NOMO-1 treated with DMSO at 0.1 percent for 48 hours (cell line): ENCODE data around the gene WNT16.

ENCODE experiments used
- DNase-seq: peaks from one replicate; lab custom pipeline; 2025; ENCODE audit not compliant: unreplicated experiment; lab: John Stamatoyannopoulos, UW

WNT16 gene

DNA sequence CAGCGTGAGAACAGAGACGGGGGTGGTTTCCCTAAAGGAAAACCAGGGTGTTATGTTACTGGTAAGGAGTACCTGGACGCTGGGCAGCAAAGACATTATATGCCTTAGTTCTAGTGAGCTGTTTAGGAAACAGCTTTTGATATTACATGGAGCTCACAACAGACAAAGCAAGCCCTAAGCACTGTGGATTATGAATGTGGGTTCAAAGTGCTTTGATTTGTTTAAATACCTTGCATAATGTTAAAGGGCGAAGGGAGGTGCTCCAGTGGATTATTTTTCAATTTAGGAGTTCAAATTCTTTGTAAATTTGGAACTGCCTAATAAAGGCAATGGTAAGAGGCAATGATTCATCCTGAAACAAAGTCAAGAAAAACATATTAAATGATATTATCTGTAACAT is 13.8 kb downstream of the WNT16 start:
- no peak for DNase-seq

DNA sequence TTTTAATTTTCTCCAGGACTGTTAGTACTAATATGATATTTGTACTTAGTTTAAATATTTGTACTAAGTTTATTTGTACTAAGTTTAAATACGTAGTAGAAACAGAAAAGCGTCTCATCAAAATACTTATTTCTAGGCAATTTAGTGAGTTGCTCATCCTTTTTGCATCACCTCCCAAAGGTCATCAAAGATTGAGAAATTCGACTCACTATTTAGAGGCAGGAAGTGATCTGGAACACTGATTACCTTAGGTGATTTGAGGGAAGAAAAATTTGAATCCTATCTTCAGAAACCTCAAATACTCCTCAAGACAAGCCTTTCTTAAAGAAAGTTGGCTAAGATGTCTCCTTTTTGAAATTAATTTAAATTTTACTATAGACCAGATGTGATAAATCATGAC is 14.5 kb downstream of the WNT16 start:
- DNase-seq: no peak

DNA sequence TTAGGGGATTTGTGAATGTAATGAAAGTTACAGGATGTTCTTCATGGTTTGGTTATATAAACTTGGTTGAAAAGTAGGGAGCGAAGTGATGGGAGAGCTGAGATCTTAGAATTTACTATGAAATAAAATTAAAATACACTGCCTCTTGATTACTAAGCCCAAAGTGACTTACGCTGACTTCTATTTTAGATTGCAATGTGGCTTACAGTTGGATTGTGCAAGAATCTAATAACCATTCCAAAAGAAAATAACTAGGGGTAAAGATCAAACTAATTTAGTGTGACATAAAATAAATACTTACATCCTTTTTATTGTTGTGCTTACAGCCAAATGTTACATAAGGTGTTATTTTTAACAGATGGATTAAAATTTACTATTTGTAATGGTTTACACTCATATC is 15.3 kb downstream of the WNT16 start:
- DNase-seq: no peak

DNA sequence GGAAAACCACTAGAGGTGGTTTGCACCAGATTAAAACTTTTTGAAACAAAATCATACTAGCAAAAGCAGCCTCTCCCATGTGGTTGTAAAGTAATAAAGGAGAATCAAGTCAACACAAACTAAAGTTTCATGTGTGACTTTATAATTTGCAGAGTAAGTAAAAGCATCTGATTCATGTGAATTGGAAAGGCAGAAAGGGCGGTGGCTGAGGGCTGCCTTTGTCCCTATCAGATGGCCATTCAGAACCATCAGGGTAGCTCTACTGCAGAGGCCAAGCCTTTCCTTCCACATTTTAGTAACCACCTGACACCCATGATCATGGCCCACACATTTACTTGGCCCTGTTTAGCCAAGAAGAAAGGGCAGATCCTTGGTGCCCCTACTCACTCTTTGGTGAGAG is 15.7 kb downstream of the WNT16 start:
- no peak for DNase-seq

DNA sequence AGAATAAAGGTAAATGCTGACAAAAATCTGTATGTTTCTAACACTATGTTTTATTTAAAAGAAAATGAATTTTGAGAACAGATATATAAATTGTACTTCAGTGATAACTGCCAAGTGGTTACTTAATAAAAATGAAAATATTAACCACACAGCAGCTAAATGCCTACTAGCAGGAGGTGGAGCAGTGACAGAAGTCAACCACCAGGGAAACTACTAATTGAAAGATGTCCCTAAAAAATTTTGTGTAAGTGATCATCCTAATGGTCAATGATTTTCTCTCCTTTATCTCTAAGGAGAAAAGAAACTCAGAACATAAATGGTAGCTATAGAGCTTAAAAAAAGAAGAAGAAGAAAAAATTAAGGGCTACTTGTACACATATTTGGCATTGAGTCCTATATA is 22.9 kb downstream of the WNT16 start:
- no peak for DNase-seq

DNA sequence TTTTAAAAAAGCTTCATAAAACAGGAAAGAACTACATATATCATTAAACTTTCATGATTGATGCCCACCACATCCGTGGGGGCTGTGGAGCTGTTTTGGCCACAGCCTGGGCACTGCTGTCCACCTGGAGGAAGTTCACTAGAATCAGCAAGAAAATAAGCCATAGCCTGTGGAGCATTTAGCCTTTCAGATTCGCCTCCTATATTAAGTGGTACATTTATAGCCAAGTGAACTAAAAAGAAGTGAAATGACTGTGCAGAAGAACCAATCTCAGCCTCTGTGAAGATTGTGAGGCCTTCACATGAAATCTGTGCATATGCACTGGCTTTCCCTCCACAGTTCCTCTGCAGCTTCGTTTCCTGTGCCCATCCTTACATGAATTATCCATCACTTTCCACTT is 23.5 kb downstream of the WNT16 start:
- no peak for DNase-seq

DNA sequence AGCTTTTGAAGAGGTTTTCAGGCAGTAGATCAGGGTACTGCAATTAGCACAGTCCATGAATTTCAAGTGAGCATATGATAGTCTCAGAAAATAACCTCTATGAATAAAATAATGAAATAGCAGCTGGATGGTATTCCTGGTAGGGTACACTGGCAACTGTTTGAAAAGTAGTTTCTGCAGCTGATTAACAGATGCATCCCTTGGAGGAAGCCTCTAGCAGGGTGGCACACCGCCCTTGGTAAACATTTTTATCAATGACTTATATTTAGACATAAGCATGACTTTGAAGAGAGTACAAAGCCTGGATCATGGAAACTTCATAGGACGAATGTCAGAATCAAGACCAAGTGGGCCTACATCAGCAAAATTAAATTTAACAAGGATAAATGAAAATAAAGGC is 26.8 kb downstream of the WNT16 start:
- DNase-seq: no peak

DNA sequence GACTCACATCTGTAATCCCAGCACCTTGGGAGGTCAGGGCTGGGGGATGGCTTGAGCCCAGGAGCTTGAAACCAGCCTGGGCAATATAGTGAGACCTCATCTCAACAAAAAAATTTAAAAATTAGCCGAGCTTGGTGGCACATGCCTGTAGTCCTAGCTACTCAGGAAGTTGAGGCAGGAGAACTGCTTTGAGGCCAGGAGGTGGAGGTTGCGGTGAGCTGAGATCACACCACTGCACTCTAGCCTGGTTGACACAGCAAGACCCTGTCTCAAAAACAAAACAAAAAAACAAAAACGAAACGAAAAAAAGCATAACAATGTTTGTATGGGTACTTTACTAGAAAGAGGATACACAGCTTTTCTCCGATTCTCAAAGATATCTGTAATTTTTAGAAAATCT is 31.8 kb downstream of the WNT16 start:
- no peak for DNase-seq

DNA sequence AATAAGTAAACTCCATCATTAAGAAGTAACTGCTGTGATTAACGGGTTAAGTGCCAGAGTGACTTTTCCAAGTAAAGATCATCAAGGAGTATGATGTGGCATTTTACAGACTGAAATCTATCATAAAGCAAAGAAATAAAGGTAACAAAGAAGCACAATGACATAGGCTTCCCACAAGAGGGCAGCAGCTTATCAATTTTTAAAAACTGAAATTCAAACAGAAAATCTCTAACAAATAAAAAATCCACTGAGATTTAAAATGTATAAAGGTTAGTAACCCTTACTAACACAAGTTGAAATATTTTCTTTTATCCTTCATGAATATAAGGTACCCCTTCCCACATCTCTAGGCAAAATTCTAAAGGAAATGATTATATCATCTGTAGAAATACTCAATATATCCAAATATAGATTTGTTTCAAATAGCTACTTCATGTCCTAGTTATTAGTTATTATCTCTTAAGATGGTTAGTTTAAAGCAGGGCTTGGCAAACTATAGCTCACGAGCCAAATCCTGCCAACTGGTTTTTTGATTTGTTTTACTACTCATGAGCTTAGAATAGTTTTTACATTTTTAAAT is 38.1 kb downstream of the WNT16 start:
- DNase-seq: no peak

DNA sequence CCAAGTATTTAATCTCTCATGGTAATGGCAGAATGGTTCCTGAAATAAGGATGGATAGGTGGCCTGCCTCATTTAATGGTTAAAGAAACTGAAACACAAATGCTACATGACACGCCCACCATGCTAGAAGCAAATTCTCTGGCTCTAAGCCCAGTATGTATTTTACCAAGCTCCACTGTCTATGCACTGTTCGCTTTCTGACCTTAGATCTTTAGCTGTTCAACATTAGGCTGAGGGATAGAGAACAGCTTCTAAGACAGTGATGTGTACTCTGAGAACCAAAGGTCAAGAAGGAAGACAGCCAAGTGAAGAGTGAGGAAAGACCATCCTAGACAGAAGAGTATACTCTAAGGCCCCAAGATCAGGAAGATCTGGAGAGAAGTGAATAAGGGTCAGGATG is 40.7 kb downstream of the WNT16 start:
- DNase-seq: no peak

DNA sequence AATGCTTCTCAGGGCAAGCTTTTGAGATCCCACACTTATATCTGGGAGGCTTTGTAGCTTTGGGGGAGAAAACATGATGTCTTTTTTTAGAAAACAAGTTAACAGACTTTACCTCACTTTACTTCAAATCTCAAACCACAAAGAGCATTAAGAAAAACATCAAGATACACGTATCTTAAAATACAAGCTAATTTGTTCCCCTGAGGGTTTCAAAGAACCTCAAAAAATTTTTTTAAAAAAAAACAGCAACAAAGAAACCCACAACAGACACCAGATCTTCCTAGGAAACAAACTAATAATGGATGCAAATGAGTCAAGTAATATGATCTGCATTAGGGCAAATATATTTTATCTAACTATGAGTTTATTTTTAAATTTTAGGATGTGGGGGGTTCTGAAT is 42.6 kb downstream of the WNT16 start:
- no peak for DNase-seq

DNA sequence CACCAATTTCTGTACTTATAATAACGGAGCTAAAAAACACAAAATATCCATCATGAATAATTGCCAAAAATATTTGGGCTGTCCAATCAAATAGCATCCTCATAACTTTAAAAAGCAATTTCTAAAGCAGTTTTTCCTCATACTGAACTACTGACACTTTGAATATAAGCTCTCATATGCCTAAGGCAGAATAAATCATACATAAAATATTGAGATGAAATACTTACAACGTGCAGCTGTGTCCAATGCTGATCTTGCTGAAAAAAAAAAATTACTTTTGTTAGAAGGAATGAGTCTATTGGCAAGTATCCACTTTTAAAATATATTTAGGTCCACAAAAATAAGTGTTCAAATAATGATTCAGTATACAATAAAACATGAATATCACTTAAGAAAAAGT is 43.1 kb downstream of the WNT16 start:
- DNase-seq: no peak

DNA sequence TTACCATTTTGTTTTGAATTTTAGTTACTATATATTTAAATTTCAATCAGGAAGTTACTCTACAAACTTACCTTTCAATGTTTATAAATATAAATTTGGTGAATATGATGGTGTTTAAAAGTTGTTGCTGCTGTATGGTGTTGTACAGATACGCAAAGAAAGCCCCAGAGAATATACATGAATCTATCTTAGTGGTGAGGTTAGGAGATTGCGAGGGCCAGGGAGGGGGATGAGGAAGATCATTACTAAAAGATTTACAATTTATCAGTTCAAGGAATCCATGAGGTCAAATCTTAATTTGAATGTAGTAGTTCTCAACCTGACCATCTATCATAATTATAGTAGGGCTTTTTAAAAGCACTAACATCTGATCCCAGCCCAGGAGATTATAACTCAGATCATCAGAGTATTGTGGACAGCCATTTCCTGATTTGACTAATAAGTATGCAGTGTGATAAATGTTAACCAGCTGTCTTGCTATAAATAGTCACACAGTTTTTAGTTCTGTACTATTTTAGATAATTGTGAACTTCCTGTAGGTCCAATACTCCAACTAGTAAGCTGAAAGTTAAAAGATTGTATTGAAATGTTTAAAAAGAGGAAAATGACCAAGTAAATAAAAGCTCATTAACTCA is 43.7 kb downstream of the WNT16 start:
- DNase-seq: no peak

DNA sequence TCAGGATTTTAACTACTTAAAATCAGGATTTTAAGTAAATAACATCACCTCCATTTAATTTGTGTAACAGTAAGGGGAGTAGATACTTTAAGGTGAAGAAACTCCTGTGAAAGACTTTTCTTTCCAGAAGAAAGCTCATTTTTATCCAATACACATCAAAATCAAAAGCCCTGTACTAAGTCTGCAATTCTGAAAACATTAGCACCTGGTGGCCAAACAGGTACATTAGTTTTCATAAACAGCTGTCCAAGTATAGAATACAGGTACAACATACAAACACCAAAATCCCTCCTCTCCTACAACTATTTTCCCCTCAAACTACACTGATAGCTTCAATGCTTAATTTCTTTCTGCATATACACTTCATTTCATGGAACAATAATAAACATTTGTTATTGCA is 44.4 kb downstream of the WNT16 start:
- DNase-seq: no peak

DNA sequence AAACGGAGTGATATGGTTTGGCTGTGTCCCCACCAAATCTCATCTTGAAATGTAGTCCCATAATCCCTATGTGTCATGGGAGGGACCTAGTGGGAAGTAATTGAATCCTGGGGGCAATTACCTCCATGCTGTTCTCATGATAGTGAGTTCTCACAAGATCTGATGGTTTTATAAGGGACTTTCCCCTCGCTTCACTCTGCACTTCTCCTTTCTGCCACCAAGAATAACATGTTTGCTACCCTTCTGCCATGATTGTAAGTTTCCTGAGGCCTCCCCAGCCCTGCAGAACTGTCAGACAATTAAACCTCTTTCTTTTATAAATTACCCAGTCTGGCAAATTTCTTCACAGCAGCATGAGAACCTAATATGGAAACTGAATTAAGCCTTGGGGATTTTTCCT is 48.2 kb downstream of the WNT16 start:
- DNase-seq: no peak

DNA sequence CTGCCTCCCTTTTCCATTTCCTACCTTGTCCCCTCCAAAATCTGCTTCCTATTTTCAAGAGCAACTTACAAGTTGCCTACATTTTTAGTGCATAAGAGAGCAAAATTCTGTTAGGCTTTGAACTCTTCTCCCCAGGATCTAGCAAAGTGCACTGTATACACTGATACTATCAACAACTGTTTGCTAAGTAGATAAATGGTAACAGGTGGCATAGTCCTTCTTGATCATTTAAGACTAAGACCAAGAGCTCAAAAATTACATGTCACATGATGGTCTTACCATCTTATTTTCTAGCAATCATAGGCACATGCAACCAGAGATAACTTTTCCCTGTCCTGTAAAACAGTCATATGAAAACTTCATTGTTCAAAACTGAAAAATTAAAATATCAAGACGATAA is 51.1 kb downstream of the WNT16 start:
- DNase-seq: no peak

DNA sequence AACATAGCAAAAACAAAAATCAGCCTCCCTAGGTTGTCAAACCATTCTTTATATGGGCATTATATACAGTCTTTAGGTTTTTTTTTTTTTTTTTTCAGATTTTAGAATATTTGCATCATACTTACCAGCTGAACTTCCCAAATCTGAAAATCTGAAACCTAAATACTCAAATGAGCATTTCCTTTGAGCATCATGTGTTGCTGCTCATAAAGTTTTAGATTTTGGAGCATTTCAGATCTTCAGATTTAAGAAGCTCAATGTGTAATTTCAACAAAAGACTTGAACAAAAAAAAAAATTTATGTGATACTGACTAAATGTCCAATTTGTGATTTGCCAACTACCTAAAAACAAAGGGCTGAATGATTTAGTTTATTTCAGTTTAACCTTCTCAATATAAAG is 53.7 kb downstream of the WNT16 start:
- no peak for DNase-seq

DNA sequence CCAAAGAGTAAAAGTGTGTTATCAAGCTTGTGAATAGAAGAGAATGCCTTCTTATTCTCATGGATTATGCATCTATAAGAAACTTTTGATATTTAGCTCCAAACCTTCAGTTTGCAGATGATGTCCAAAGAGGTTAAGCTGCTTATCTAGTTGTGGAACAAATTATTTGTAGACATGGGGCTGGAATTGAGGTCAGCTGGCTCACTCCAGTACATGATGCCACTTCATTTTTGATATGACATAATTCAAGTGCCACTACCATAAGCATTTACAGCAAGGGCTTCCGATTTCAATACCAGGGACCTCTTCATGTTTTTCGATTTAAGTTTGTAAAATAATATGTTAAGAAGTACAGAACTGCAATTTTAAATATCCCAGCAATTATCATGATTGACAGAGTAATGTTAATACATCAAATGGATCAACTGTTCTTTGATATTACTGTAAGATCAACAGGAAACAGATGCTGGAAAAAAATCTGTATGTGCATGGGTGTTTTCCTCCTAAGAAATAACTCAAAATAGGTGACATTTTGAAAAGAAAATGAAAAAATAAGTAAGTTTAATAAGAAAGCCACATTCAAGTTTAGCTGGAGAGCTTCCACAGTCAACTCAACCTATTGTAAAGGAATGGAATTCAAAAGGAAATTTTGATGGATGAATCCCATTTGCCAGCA is 54.6 kb downstream of the WNT16 start:
- no peak for DNase-seq

DNA sequence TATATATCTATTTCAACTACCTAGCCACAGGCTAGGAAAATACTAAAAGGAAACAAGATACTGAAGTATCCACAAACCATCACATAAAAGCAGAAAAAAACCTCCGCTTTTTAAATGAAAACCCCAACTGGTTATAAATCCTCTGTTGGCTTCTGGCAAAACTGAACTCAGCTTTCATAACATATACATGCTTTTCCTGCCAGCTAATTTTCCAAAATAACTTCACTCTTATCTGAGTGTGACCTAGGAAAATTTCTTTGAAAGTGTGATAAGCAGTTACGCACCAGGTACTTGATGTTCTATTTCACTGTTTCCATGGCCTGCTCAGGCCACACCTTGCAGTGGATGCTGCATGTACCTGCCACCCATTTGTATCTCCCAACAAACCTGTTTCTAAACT is 55.5 kb downstream of the WNT16 start:
- no peak for DNase-seq

DNA sequence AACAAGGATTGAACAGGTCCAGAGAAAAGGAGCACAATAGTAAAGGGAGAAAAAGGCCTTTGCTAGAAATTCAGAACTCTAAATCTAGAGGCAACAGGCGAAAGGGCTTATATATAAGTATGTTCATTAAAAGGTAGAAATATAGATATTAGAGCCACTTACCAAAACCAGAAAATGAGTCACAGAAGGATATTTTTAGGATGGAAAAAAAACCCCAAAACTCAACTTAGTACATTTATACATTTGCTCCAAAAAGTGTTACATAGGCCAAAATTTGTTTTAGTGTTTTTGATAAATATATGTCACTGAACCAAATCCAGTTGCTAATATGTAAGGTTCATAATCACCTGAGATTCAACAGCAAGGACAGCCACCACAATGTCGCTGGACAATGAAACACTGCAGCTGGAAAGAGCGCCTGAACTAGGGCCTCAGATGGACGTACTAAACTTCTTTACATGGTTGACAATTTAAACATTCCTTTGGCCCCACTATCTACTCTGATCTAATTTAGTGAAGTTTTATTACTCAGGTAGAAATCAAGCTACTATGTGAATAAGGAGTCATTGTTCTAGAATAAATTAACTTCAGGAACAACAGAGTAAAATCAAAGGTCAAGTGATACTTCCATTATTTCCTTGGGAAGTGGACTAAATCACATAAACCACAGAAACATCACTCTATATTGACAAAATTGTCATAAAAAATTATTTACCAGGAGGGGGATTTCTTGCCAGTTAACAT is 56.4 kb downstream of the WNT16 start:
- DNase-seq: no peak

DNA sequence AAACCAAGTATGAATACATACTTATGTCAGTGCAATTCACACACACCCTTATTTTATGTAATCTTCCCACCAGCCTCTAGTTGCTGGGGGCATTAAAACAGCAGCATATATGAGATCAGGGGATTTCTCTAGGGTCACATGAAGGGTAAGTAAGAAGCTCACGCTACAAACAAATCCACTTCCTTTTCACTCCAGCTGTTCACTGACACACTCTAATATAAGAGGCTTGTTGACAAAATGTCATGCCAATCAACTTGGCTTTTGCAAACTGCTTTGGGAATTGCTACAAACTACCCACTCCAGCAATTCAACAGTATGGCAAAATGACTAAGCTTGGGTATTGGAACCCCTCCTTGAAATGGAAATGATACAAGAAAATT is 57.0 kb downstream of the WNT16 start:
- DNase-seq: no peak

DNA sequence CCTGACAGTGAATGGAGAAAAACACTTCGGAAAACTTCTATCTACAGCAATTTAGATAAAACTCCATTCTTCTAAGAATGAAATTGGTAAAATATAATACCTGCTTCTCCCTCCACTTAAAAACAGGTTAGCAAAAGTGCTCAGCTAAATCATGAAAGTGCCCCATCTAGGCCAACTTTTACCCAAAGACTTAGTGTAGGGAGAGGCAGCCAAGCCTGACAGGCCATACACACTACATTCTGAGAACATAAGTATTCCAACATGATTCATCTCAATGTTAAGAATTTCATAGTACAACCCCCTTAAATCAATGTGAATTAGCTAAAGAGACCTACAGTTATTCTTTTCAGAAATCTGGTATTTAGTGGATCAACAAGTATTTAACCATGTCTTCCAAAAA is 60.1 kb downstream of the WNT16 start:
- DNase-seq: no peak
